ENCODE data around the gene ACTBL2. TPM values are rescaled to one million over a fixed set of nuclear protein-coding genes. Genes with fewer than 3 reads are reported as not detected.

Gene ACTBL2
- total RNA-seq, 1 donor from 2014 or later = 0.07 TPM

DNA sequence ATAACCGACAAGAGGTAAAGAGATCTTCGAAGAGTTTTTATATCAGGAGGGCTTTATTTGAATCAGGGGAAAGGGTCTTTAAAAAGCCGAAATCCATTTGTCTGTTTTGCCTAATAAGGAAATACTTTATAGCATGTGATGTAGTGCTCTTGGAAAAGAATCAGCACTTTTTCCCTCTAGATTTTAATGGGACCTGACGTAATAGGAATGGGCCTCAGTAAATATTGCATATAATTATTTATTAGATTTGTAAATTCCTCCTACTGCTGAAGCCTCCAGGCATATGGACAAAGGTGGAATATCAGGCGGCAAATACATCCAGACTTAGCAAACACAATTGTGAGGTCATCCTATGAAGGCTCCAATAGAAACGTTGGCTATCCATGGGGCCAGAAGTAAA is 50.9 kb downstream of the ACTBL2 start:
- DNase-seq (ENCODE audit: low spot score in 2 of 2, unreplicated experiment in 2 of 2) = no peak
- H3K36me3 Mint-ChIP-seq = no peaks in the 10 kb centered on the region
- H3K4me3 Mint-ChIP-seq = no peak overlapping the region

More for the DNA sequence above, 50.9 kb downstream of the ACTBL2 start:
- H3K4me1 Mint-ChIP-seq = peaks cover 29% of the 10 kb centered on the region
- no peak for TF ChIP-seq CTCF (IDR thresholded peaks at IDR 0.05; ENCODE audit: unreplicated experiment)
- H3K27me3 Mint-ChIP-seq (ENCODE audit: low read depth) = no peaks in the 10 kb centered on the region
- no peak overlapping the region for H3K27ac Mint-ChIP-seq
- no peaks in the 10 kb centered on the region for H3K9me3 Mint-ChIP-seq
